Left ventricle myocardium inferior (tissue), 1 donor: ENCODE measurements around the gene TRAF6. TPM values are rescaled to one million over a fixed set of nuclear protein-coding genes. Genes with fewer than 3 reads are reported as not detected.

Experiments
- DNase-seq: peaks from one replicate; pipeline ENCODE4 v3.0.0-alpha.2; 2020
- H3K27ac ChIP-seq: fragments of 200-600 bp; replicated peaks from 2 replicates; pipeline ENCODE4 v1.8.0; 2021
- H3K27me3 ChIP-seq: fragments of 200-600 bp; 2 replicates; pipeline ENCODE4 v1.8.0; 2021; ENCODE audit warnings: low read depth
- H3K36me3 ChIP-seq: fragments of 200-600 bp; 2 replicates; pipeline ENCODE4 v1.8.0; 2021
- H3K4me1 ChIP-seq: fragments of 200-600 bp; 2 replicates; pipeline ENCODE4 v1.8.0; 2021
- H3K4me3 ChIP-seq: fragments of 200-600 bp; 2 replicates; pipeline ENCODE4 v1.8.0; 2021; ENCODE audit warnings: mild to moderate bottlenecking, moderate library complexity
- H3K9me3 ChIP-seq: fragments of 200-600 bp; replicated peaks from 2 replicates; pipeline ENCODE4 v1.8.0; 2021
- intact Hi-C: fragments of 100-400 bp; cut with micrococcal nuclease; formaldehyde crosslinking; loops from one replicate; pipeline ENCODE4 v1.11.0; 2022
- total RNA-seq: library from RNA; stranded (reverse); fragmentation: NEBNext Ultra II Directional; extraction: Animal tissue kit (Norgen Biotek cat#: 25700); gene quantifications from one replicate; pipeline ENCODE4 v1.2.1, GENCODE V29; 2021
- TF ChIP-seq, protein P1 (sequence below): fragments of 200-600 bp; IDR thresholded peaks from 2 replicates; pipeline ENCODE4 v1.8.0; 2021; ENCODE audit warnings: antibody characterized with exemption, mild to moderate bottlenecking, borderline replicate concordance
- donor health status: DM: no; HTN: yes; CAD: no; lungs with severe emphysema.

TRAF6 gene
- total RNA-seq, 1 donor from 2014 or later: 12.9 TPM

DNA sequence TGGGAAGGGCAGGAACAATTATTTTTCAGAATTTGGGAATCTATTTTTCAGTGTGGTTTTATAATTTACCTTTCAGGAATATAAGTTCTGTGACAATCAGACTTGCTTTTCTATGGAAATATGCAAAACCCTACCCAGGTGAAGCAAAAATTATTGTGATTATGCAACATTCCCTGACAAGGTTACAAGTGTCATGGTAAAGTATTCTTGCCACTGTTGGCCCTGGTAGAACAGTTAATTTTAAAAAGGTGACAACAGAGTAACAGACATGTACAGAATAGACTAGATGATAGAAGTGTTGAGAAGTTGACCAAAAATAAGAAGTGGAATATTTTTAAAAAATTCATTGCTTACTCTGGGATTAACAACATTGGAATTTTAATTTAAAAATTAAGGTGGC lies 29.2 kb downstream of the TRAF6 start:
- TF ChIP-seq, protein P1, sequence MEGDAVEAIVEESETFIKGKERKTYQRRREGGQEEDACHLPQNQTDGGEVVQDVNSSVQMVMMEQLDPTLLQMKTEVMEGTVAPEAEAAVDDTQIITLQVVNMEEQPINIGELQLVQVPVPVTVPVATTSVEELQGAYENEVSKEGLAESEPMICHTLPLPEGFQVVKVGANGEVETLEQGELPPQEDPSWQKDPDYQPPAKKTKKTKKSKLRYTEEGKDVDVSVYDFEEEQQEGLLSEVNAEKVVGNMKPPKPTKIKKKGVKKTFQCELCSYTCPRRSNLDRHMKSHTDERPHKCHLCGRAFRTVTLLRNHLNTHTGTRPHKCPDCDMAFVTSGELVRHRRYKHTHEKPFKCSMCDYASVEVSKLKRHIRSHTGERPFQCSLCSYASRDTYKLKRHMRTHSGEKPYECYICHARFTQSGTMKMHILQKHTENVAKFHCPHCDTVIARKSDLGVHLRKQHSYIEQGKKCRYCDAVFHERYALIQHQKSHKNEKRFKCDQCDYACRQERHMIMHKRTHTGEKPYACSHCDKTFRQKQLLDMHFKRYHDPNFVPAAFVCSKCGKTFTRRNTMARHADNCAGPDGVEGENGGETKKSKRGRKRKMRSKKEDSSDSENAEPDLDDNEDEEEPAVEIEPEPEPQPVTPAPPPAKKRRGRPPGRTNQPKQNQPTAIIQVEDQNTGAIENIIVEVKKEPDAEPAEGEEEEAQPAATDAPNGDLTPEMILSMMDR: no peak
- intact Hi-C loops: no loop called here
- peaks cover 19% of the 10 kb centered on the region for H3K36me3 ChIP-seq
- no peak for DNase-seq
- H3K9me3 ChIP-seq: no peaks in the 10 kb centered on the region
- no peak overlapping the region for H3K27ac ChIP-seq
- peaks cover 19% of the 10 kb centered on the region for H3K4me1 ChIP-seq
- no peaks in the 10 kb centered on the region for H3K27me3 ChIP-seq
- no peak overlapping the region for H3K4me3 ChIP-seq

DNA sequence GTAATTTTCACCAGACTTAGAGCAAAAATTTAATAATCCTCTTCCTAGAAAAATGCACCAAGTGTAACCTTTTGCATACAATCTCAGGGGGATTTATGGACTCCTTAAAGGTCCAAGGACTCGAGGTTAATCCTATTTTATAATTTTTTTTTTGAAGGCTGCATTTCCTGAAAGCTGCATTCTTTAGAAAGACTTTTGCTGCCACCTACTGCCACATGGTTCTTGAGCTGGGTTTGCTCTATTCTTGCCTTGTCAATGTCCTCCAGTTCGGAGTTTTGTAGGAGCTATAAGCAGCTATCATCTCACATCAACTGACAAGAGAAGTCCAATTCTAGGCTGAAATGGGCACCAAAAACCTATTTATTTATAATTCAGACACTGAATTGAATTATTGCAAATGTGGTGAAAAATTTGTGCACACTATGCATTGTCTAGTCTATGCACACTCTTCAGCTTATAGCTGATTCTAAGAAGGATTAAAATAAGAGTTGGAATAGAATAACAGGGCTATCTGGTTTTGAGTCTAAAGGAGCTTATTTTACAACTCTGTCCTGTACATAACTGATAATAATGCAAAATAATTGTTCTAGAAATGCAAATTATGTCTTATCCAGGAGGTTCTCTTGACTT lies 31.3 kb downstream of the TRAF6 start:
- Histone ChIP-seq H3K4me1 (peaks cover 16% of the 10 kb centered on the region), H3K27ac (no peak overlapping the region), H3K9me3 (no peaks in the 10 kb centered on the region), H3K36me3 (peaks cover 4% of the 10 kb centered on the region), H3K4me3 (no peak overlapping the region), H3K27me3 (no peaks in the 10 kb centered on the region)
- no peak for DNase-seq
- TF ChIP-seq, protein P1: peak; percentile 71
- intact Hi-C loops: loop anchor here (10.0 kb wide), 1 partner anchor 184 kb away; the partner anchor contains the start of gene PRR5L

DNA sequence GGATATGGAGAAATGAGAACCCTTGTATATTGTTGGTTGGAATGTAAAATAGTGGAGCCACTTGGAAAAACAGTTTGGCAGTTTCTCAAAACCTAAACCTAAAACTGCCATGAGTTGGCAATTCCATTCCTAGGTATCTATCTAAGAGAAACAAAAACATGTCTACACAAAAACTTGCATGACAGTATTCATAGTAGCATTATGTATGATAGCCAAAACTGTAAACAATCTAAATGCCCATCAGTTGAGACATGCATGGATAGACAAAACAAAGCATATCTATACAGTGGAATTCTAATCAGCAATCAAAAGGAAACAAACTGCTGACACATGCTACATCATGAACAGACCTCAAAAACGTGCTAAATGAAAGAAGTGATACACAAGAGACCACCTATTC lies 34.9 kb downstream of the TRAF6 start:
- Histone ChIP-seq H3K27ac (no peak overlapping the region), H3K4me3 (no peak overlapping the region), H3K36me3 (no peaks in the 10 kb centered on the region), H3K27me3 (no peaks in the 10 kb centered on the region), H3K9me3 (no peaks in the 10 kb centered on the region), H3K4me1 (peaks cover 21% of the 10 kb centered on the region)
- TF ChIP-seq, protein P1: no peak
- DNase-seq: no peak
- intact Hi-C loops: loop anchor here (10.0 kb wide), 1 partner anchor 180 kb away; the partner anchor contains the start of gene PRR5L

DNA sequence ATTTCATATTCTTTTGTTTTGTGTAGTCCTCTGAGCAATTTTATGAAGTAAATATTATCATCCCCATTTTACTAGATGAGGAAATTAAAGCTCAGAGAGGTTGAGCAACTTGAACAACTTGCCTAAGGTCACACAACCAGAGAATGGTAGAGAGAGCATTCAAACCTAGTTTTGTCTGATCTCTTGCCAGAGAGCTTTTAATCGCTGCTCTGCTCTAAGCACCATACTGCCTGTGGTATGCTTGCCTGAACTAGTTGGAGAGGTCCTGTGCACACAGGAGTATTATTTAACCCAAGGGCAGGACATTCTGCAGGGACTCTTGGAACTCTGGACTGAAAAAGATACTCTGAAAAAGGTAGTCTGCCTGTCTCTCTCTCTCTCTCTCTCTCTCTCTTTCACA lies 38.5 kb downstream of the TRAF6 start:
- peaks cover 21% of the 10 kb centered on the region for H3K4me1 ChIP-seq
- H3K4me3 ChIP-seq: no peak overlapping the region
- H3K36me3 ChIP-seq: no peaks in the 10 kb centered on the region
- no peaks in the 10 kb centered on the region for H3K27me3 ChIP-seq
- TF ChIP-seq, protein P1: no peak
- H3K9me3 ChIP-seq: no peaks in the 10 kb centered on the region
- intact Hi-C loops: loop anchor here (10.0 kb wide), 1 partner anchor 177 kb away; the partner anchor contains the start of gene PRR5L
- no peak overlapping the region for H3K27ac ChIP-seq
- DNase-seq: no peak

DNA sequence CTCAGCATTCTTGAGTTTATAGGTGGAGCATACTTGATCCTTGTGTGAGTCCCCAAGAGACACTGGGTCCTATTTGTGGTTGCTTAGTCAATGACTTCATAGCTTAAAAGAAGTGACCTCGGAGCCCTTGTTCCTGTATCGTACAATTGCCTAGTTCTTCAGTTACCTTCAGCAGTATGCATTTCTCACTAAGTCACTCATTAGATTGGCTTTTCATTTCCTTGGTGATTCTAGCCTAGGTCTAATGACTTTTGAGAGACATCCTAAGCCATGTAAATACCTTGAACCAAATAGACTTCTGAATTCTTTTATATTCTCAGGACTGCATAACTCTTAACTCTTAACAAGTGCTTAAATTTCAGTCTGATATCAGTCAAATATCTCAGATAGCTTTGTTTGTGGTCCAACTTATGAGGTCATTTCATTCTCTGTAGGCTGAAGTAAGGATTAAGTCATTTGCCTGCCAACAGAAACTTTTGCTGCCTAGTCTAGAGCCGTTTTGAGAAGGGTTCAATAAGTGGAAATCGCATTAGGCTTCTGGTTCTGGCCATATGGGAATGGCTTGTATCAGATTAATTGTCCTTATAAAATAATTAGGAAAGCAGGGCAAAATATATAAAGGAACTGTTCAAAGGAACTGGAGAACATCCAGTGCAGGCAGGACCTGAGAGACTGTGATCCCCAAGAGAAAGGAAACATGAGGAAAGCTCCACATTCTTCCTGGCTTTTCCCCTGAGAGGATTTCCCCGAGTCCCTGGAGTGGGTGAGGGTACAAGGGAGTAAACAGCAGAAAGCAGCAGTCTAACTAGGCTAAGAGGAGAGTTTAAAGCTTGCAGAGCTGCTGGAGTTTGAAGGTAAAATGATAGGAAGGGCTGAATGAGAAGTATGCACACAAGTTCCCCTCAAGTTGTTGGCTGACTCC lies 39.9 kb downstream of the TRAF6 start:
- H3K4me1 ChIP-seq: peaks cover 21% of the 10 kb centered on the region
- no peaks in the 10 kb centered on the region for H3K27me3 ChIP-seq
- H3K27ac ChIP-seq: no peak overlapping the region
- intact Hi-C loops: loop anchor here (10.0 kb wide), 1 partner anchor 175 kb away; the partner anchor contains the start of gene PRR5L
- H3K9me3 ChIP-seq: no peaks in the 10 kb centered on the region
- no peaks in the 10 kb centered on the region for H3K36me3 ChIP-seq
- no peak overlapping the region for H3K4me3 ChIP-seq
- DNase-seq: no peak
- TF ChIP-seq, protein P1: no peak
